Type B pancreatic cell (in vitro differentiated cells): ENCODE results near the gene RCSD1. TPM values are rescaled to one million over a fixed set of nuclear protein-coding genes. Genes with fewer than 3 reads are reported as not detected.

Source experiments
- DNase-seq: peaks from one replicate; pipeline ENCODE4 v3.0.0; 2021; ENCODE audit warnings: mixed read lengths; ENCODE audit not compliant: unreplicated experiment; ENCODE audit errors: extremely low spot score
- H3K27ac Mint-ChIP-seq: 2 replicates; pipeline ENCODE4 v1.8.0; 2021; ENCODE audit warnings: mild to moderate bottlenecking, mixed read lengths
- H3K27me3 Mint-ChIP-seq: 2 replicates; pipeline ENCODE4 v1.8.0; 2021; ENCODE audit warnings: mixed read lengths
- H3K36me3 Mint-ChIP-seq: 2 replicates; pipeline ENCODE4 v1.8.0; 2021; ENCODE audit warnings: mixed read lengths
- H3K4me1 Mint-ChIP-seq: one replicate; pipeline ENCODE4 v1.8.0; 2021; ENCODE audit warnings: mixed read lengths; ENCODE audit not compliant: unreplicated experiment
- H3K4me3 Mint-ChIP-seq: 2 replicates; pipeline ENCODE4 v1.8.0; 2021; ENCODE audit warnings: mild to moderate bottlenecking, mixed read lengths
- H3K9me3 Mint-ChIP-seq: 2 replicates; pipeline ENCODE4 v1.8.0; 2021; ENCODE audit warnings: mixed read lengths
- total RNA-seq: library from RNA; stranded (reverse); gene quantifications from 2 replicates; pipeline ENCODE4 v1.2.1, GENCODE V29; 2021; ENCODE audit warnings: low replicate concordance
- TF ChIP-seq, protein P1 (sequence below): fragments of 200-600 bp; sonication (generic); conservative IDR thresholded peaks from 2 replicates; pipeline ENCODE4 v1.5.0; 2021; ENCODE audit warnings: antibody characterized with exemption, mild to moderate bottlenecking

Gene RCSD1
- total RNA-seq, 1 donor from 2014 or later: 0.75 TPM

DNA sequence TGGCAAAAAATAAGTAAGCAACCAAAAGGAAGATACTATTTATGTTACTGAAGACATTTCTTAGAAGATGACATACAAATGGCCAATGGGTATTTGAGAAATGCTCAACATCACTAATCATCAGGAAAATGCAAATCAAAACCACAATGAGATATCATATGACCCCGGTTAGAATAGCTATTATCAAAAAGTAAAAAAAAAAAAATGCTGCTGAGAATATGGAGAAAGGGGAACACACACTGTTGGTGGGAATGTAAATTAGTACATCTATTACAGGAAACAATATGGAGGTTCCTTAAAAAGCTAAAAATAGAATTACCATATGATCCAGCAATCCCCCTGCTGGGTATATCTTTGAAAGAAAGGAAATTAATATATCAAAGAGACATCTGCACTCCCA lies 42.2 kb upstream of the RCSD1 start:
- no peaks in the 10 kb centered on the region for H3K9me3 Mint-ChIP-seq
- no peaks in the 10 kb centered on the region for H3K36me3 Mint-ChIP-seq
- TF ChIP-seq, protein P1, sequence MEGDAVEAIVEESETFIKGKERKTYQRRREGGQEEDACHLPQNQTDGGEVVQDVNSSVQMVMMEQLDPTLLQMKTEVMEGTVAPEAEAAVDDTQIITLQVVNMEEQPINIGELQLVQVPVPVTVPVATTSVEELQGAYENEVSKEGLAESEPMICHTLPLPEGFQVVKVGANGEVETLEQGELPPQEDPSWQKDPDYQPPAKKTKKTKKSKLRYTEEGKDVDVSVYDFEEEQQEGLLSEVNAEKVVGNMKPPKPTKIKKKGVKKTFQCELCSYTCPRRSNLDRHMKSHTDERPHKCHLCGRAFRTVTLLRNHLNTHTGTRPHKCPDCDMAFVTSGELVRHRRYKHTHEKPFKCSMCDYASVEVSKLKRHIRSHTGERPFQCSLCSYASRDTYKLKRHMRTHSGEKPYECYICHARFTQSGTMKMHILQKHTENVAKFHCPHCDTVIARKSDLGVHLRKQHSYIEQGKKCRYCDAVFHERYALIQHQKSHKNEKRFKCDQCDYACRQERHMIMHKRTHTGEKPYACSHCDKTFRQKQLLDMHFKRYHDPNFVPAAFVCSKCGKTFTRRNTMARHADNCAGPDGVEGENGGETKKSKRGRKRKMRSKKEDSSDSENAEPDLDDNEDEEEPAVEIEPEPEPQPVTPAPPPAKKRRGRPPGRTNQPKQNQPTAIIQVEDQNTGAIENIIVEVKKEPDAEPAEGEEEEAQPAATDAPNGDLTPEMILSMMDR: no peak
- H3K4me3 Mint-ChIP-seq: no peak overlapping the region
- H3K27ac Mint-ChIP-seq: no peak overlapping the region
- DNase-seq: no peak
- peaks cover 3% of the 10 kb centered on the region for H3K27me3 Mint-ChIP-seq
- no peaks in the 10 kb centered on the region for H3K4me1 Mint-ChIP-seq

DNA sequence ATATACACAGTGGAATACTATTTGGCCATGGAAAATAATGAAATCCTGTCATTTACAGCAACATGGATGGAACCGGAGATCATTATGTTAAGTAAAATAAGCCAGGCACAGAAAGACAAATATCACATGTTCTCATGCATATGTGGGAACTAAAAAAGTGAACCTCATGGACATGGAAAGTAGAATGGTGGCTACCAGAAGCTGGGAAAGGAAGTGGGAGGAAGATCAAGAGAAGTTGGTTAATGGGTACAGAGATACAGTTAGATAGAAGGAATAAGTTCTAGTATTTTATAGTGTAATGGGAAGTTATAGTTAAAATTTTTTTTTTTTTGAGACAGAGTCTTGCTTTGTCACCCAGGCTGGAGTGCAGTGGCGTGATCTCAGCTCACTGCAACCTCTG lies 41.7 kb upstream of the RCSD1 start:
- Mint-ChIP-seq H3K9me3 (no peaks in the 10 kb centered on the region), H3K36me3 (no peaks in the 10 kb centered on the region), H3K27ac (no peak overlapping the region), H3K27me3 (peaks cover 3% of the 10 kb centered on the region), H3K4me3 (no peak overlapping the region), H3K4me1 (no peaks in the 10 kb centered on the region)
- no peak for DNase-seq
- TF ChIP-seq, protein P1: no peak

DNA sequence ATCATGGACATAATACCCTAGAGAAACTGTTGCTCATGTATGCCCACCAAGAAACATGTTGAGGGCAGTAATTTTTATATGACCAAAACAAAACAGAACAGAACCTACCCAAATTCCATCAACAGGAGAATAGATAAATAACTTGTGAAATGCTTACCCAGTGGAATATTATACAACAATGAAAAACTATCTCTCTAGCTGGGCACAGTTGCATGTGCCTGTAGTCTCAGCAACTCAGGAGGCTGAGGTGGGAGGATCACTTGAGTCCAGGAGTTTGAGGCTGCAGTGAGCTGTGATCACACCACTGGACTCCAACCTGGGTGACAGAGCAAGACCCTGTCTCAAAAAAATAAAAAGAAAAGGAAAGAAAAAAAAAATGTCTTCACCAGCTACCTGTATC lies 37.6 kb upstream of the RCSD1 start:
- DNase-seq: no peak
- peaks cover 3% of the 10 kb centered on the region for H3K27me3 Mint-ChIP-seq
- no peak overlapping the region for H3K27ac Mint-ChIP-seq
- no peaks in the 10 kb centered on the region for H3K36me3 Mint-ChIP-seq
- no peaks in the 10 kb centered on the region for H3K9me3 Mint-ChIP-seq
- TF ChIP-seq, protein P1: no peak
- no peak overlapping the region for H3K4me3 Mint-ChIP-seq
- no peaks in the 10 kb centered on the region for H3K4me1 Mint-ChIP-seq

DNA sequence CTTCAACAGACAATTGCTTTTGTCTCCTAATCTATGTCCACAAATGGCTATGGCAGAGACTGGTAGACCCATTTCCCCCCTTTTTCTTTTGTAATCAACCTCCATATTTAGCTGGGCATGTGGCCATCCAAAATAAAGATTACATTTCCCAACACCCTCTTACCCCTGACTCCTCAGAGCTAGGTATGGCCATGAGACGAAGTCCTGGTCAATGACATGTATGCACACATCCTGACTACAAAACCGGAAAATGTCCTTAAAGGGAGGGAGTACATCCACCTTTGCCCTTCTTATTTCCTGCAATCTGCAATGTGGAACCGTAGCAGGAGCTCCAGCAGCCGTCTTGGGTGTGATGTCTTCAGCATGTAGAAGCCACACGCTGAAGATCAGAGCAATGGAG lies 36.2 kb upstream of the RCSD1 start:
- no peak overlapping the region for H3K4me3 Mint-ChIP-seq
- H3K36me3 Mint-ChIP-seq: no peaks in the 10 kb centered on the region
- no peak overlapping the region for H3K27ac Mint-ChIP-seq
- H3K4me1 Mint-ChIP-seq: no peaks in the 10 kb centered on the region
- peaks cover 3% of the 10 kb centered on the region for H3K27me3 Mint-ChIP-seq
- TF ChIP-seq, protein P1: no peak
- H3K9me3 Mint-ChIP-seq: peaks cover 3% of the 10 kb centered on the region
- DNase-seq: no peak

DNA sequence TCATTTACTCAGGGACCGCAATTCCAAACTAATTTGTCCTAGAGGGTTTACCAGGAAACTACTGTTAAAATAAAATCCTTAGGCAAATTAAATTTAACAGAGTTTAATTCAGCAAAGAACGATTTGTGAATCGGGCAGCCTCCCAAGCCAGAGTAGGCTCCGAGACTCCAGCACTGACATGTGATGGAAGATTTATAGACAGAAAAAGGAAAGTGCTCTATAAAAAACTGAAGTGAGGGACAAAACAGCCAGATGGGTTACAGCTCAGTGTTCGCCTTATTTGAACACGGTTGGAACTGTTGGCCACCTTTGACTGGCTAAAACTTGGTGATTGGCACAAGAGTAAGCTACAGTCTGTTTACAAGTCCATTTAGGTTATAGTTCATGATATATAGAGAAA lies 35.2 kb upstream of the RCSD1 start:
- Mint-ChIP-seq H3K4me3 (no peak overlapping the region), H3K4me1 (peaks cover 1% of the 10 kb centered on the region), H3K9me3 (peaks cover 6% of the 10 kb centered on the region), H3K36me3 (no peaks in the 10 kb centered on the region), H3K27ac (no peak overlapping the region), H3K27me3 (peaks cover 3% of the 10 kb centered on the region)
- no peak for DNase-seq
- TF ChIP-seq, protein P1: no peak

DNA sequence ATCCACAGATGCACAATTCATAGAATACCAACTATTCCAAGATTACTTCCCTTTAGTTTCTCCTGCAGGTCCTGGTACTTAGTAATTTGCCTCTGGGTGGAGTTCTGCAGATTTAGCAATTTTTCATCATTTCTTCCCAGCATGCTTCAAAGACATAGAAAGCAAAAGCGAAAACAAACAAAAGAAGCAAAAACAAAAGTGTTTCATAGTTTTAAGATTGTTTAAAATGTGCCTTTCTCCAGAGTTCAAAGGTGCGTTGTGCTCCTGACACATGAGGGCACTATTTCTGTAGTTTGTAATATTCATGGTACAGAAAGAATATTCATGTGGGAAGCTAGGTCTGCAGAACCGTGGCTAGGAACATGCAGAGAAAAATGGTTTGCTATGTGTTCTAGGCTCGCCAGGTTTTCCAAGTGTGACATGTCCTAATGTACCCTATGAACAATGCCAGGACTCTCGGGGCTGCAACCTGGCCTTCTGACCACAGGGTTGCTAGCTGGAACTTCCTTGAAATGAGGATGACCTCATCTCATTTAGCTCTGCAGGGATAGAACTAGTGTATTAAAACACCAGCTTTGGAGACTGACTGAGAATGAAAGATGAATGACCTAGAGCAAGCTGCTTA lies 30.0 kb upstream of the RCSD1 start:
- TF ChIP-seq, protein P1: peak; percentile 54
- no peak for DNase-seq
- H3K4me1 Mint-ChIP-seq: peaks cover 14% of the 10 kb centered on the region
- H3K36me3 Mint-ChIP-seq: no peaks in the 10 kb centered on the region
- peaks cover 10% of the 10 kb centered on the region for H3K9me3 Mint-ChIP-seq
- no peak overlapping the region for H3K27ac Mint-ChIP-seq
- H3K4me3 Mint-ChIP-seq: no peak overlapping the region
- H3K27me3 Mint-ChIP-seq: no peaks in the 10 kb centered on the region
